K562 (cell line): Measurements from ENCODE around the gene GLRA1. TPM values are rescaled to one million over a fixed set of nuclear protein-coding genes. Genes with fewer than 3 reads are reported as not detected.

Source experiments
- ATAC-seq: fragments of 200-7000 bp; cut with Tn5 transposase; 3 replicates; pipeline ENCODE4 v1.9.1; 2020; ENCODE audit warnings: moderate library complexity
- BruUV-seq: library from RNA; stranded (reverse); fragments of 400-500 nt; replicated peaks from 2 replicates; lab custom pipeline; 2021; lab: Mats Ljungman, UMichigan
- CTCF ChIA-PET: fragments of 300-600 bp; formaldehyde crosslinking; extraction: SDS; loops from one replicate; lab custom pipeline; 2021; ENCODE audit warnings: low intra/inter-chr PET ratio; lab: Yijun Ruan, JAX
- POLR2A ChIA-PET: fragments of 300-600, 350-650 bp; sonication (Branson Sonifier 250); formaldehyde crosslinking; extraction: SDS; loops from one replicate; lab custom pipeline; 2021; ENCODE audit warnings: antibody characterized with exemption, inconsistent platforms; lab: Yijun Ruan, JAX
- DNase-seq, 4 experiments: peaks; one replicate each; pipeline versions ENCODE4 v3.0.0 to v3.0.0-alpha.2; 2011 to 2018; ENCODE audit warnings: low spot score in 3 of 4, mixed read lengths in 3 of 4; ENCODE audit errors: extremely low read depth in 1 of 4
- FAIRE-seq: peaks from 2 replicates; lab custom pipeline; 2011; peaks lifted over from hg19 to GRCh38; lab: Jason Lieb, UNC
- H2AFZ ChIP-seq: 2 replicates; pipeline ENCODE4 v1.6.0; 2011; ENCODE audit warnings: low read depth, low read length, control low read depth, inconsistent platforms
- H3K27ac ChIP-seq: fragments of 200-600 bp; 3 replicates; pipeline ENCODE4 v1.8.0; 2011; ENCODE audit warnings: low read depth, mild to moderate bottlenecking, control low read depth, inconsistent platforms, low read length, moderate library complexity, mixed read lengths; ENCODE audit errors: extremely low read depth
- H3K27me3 ChIP-seq, 2 experiments: fragments of 300-600 bp in 1 of 2; 2 replicates in 1 of 2; 3 replicates in 1 of 2; pipeline versions ENCODE4 v1.6.0 to v1.8.0; 2011; ENCODE audit warnings: inconsistent platforms in 2 of 2, low read length in 2 of 2, mild to moderate bottlenecking in 1 of 2, mixed read lengths in 1 of 2, moderate library complexity in 1 of 2; ENCODE audit not compliant: control insufficient read depth in 2 of 2, insufficient read depth in 2 of 2
- H3K36me3 ChIP-seq: fragments of 300-600 bp; 3 replicates; pipeline ENCODE4 v1.8.0; 2011; ENCODE audit warnings: mild to moderate bottlenecking, low read length, inconsistent platforms; ENCODE audit not compliant: control insufficient read depth, insufficient read depth
- H3K4me1 ChIP-seq, 2 experiments: fragments of 200-600 bp in 1 of 2; replicated peaks in 1 of 2; 2 replicates in 1 of 2; 3 replicates in 1 of 2; pipeline versions ENCODE4 v1.5.1 to v1.8.0; 2011; ENCODE audit warnings: inconsistent platforms in 2 of 2, low read length in 2 of 2, mild to moderate bottlenecking in 1 of 2, mixed read lengths in 1 of 2, moderate library complexity in 1 of 2; ENCODE audit not compliant: control insufficient read depth in 2 of 2, insufficient read depth in 2 of 2
- H3K4me2 ChIP-seq: 2 replicates; pipeline ENCODE4 v1.6.1; 2011; ENCODE audit warnings: low read length, control low read depth, inconsistent platforms, mixed read lengths; ENCODE audit not compliant: insufficient read depth
- H3K4me3 ChIP-seq: fragments of 200-600 bp; sonication (generic), shearing (Covaris generic); 2 replicates; pipeline ENCODE4 v1.5.1; 2016; ENCODE audit warnings: control low read depth, inconsistent platforms
- H3K79me2 ChIP-seq: fragments of 200-600 bp; 3 replicates; pipeline ENCODE4 v1.8.0; 2011; ENCODE audit warnings: low read length, inconsistent platforms; ENCODE audit not compliant: control insufficient read depth, insufficient read depth
- H3K9ac ChIP-seq, 2 experiments: 2 replicates each; pipeline versions ENCODE4 v1.6.0 to v1.6.1; 2011; ENCODE audit warnings: low read depth in 2 of 2, low read length in 2 of 2, control low read depth in 1 of 2, inconsistent platforms in 1 of 2, mild to moderate bottlenecking in 1 of 2, mixed read lengths in 1 of 2; ENCODE audit not compliant: insufficient read depth in 1 of 2
- H3K9me1 ChIP-seq: one replicate; pipeline ENCODE4 v1.6.0; 2011; ENCODE audit warnings: inconsistent platforms, mild to moderate bottlenecking, low read length, moderate library complexity; ENCODE audit not compliant: control insufficient read depth, insufficient read depth
- H3K9me3 ChIP-seq: replicated peaks from 2 replicates; pipeline ENCODE4 v1.5.1; 2011; ENCODE audit warnings: low read depth, low read length, inconsistent platforms; ENCODE audit not compliant: control insufficient read depth, insufficient read depth
- H4K20me1 ChIP-seq: replicated peaks from 2 replicates; pipeline ENCODE4 v1.6.1; 2011; ENCODE audit warnings: low read length, inconsistent platforms, mixed read lengths; ENCODE audit not compliant: control insufficient read depth, insufficient read depth
- C11orf30 ChIP-seq: fragments of 450-650 bp; IDR thresholded peaks from 2 replicates; pipeline ENCODE4 v1.6.1; 2016; ENCODE audit warnings: low read depth, mild to moderate bottlenecking
- CEBPB ChIP-seq: fragments of 450-650 bp; IDR thresholded peaks from 2 replicates; pipeline ENCODE4 v1.6.1; 2016; ENCODE audit warnings: missing genetic modification characterization, missing compliant biosample characterization
- CSDE1 ChIP-seq, 2 experiments: fragments of 450-650 bp; IDR thresholded peaks; 2 replicates each; pipeline ENCODE4 v1.6.1; 2016; ENCODE audit warnings: mild to moderate bottlenecking in 1 of 2
- CTBP1 ChIP-seq: fragments of 450-650 bp; IDR thresholded peaks from 2 replicates; pipeline ENCODE4 v1.6.1; 2016; ENCODE audit warnings: borderline replicate concordance
- FOXJ2 ChIP-seq: fragments of 200-800 bp; sonication (Bioruptor generic); IDR thresholded peaks from 2 replicates; pipeline ENCODE4 v1.6.1; 2016; ENCODE audit warnings: missing genetic modification characterization, missing compliant biosample characterization
- NFE2L1 ChIP-seq: fragments of 450-650 bp; IDR thresholded peaks from 2 replicates; pipeline ENCODE4 v1.6.1; 2016; ENCODE audit warnings: missing genetic modification characterization, low read depth, mild to moderate bottlenecking, missing compliant biosample characterization, moderate library complexity, borderline replicate concordance
- NFIC ChIP-seq: fragments of 450-650 bp; IDR thresholded peaks from 2 replicates; pipeline ENCODE4 v1.6.1; 2017; ENCODE audit warnings: mild to moderate bottlenecking, inconsistent platforms
- RUNX1 ChIP-seq: sonication (generic); IDR thresholded peaks from 2 replicates; pipeline ENCODE4 v1.6.1; 2016; ENCODE audit warnings: antibody characterized with exemption, low read depth
- SAFB2 ChIP-seq: fragments of 200-400 bp; formaldehyde crosslinking; IDR thresholded peaks from 2 replicates; pipeline ENCODE4 v1.6.1; 2018; ENCODE audit warnings: borderline replicate concordance, low read length, low read depth, moderate library complexity; ENCODE audit not compliant: severe bottlenecking
- SMC3 ChIP-seq: conservative IDR thresholded peaks from 2 replicates; pipeline ENCODE4 v1.6.1; 2011; ENCODE audit warnings: low read depth, low read length, improper control_type of control experiment; ENCODE audit not compliant: insufficient read depth
- SRF ChIP-seq, 2 experiments: fragments of 250-450, 450-650 bp in 1 of 2; sonication (Bioruptor Pico) in 1 of 2; sonication (generic) in 1 of 2; formaldehyde crosslinking; IDR thresholded peaks; 2 replicates each; pipeline versions ENCODE4 v1.5.0 to v1.5.1; 2020 to 2022; ENCODE audit warnings: mild to moderate bottlenecking in 1 of 2, missing genetic modification reagents in 1 of 2
- STAT5A ChIP-seq: IDR thresholded peaks from 2 replicates; pipeline ENCODE4 v1.6.1; 2012; ENCODE audit warnings: low read length, inconsistent platforms, borderline replicate concordance
- TBP ChIP-seq: optimal IDR thresholded peaks from 2 replicates; pipeline ENCODE3; 2011; ENCODE audit warnings: low read depth, low read length, improper control_type of control experiment
- TEAD4 ChIP-seq, 2 experiments: sonication (generic) in 1 of 2; formaldehyde crosslinking in 1 of 2; IDR thresholded peaks; 2 replicates each; pipeline versions ENCODE4 v1.6.1 to v1.8.0; 2012 to 2022; ENCODE audit warnings: borderline replicate concordance in 1 of 2, inconsistent platforms in 1 of 2, low read length in 1 of 2, mild to moderate bottlenecking in 1 of 2, missing genetic modification reagents in 1 of 2
- TRIM28 ChIP-seq: fragments of 450-650 bp; IDR thresholded peaks from 2 replicates; pipeline ENCODE4 v1.6.1; 2017
- ZBTB34 ChIP-seq: fragments of 250-450 bp; sonication (Bioruptor Pico); IDR thresholded peaks from 2 replicates; pipeline ENCODE4 v1.8.0; 2021; ENCODE audit warnings: mild to moderate bottlenecking, moderate library complexity
- ZBTB7A ChIP-seq: IDR thresholded peaks from 2 replicates; pipeline ENCODE4 v1.6.1; 2011; ENCODE audit warnings: low read depth, mild to moderate bottlenecking, low read length, moderate library complexity, borderline replicate concordance; ENCODE audit not compliant: control insufficient read depth
- ZNF316 ChIP-seq: fragments of 450-650 bp; IDR thresholded peaks from 2 replicates; pipeline ENCODE4 v1.6.1; 2016
- WGBS: fragments of 100-300 bp; shearing (Covaris generic); methylation state at CpG from one replicate; pipeline ENCODE4 v1.1.6; 2016; ENCODE audit warnings: low coverage, mixed read lengths; ENCODE audit not compliant: insufficient coverage; ENCODE audit errors: missing lambda C conversion rate; 5-methylcytosine and 5-hydroxymethylcytosine counted together
- in situ Hi-C: fragments of 300-500 bp; cut with MboI; formaldehyde crosslinking; loops from 4 replicates; pipeline ENCODE4 v1.15.0; 2018; ENCODE audit warnings: inconsistent platforms, mixed read lengths
- intact Hi-C: fragments of 100-400 bp; cut with micrococcal nuclease; formaldehyde crosslinking; loops from 2 replicates; pipeline ENCODE4 v1.14.2; 2022
- polyA plus RNA-seq, 8 experiments: library from polyadenylated mRNA; depleted of rRNA in 4 of 8; stranded (reverse) in 5 of 8; unstranded in 3 of 8; fragments of >200 nt; fragmentation: Nextera tagmentation in 2 of 8; fragmentation: Illumina TruSeq in 1 of 8; extraction: Ambion mirVana in 2 of 8; extraction: Trizol in 1 of 8; gene quantifications; 2 replicates each; pipeline versions ENCODE4 v1.2.1 to v1.2.3, GENCODE V29; 2011 to 2014; ENCODE audit warnings: inconsistent platforms in 1 of 8, missing spikeins in 1 of 8
- total RNA-seq, 7 experiments: library from RNA; depleted of rRNA in 6 of 7; stranded (reverse); fragments of >200 nt in 6 of 7; fragmentation: Illumina TruSeq in 2 of 7; extraction: Trizol in 2 of 7; gene quantifications; 2 replicates each; pipeline versions ENCODE4 v1.2.1 to v1.2.3, GENCODE V29; 2011 to 2021; ENCODE audit warnings: low replicate concordance in 1 of 7

The GLRA1 gene
- total and polyA plus RNA-seq, 9 of the 15 experiments (the other 6 are each of a cell fraction or from before 2014, with no cell fraction given) = not detected

DNA sequence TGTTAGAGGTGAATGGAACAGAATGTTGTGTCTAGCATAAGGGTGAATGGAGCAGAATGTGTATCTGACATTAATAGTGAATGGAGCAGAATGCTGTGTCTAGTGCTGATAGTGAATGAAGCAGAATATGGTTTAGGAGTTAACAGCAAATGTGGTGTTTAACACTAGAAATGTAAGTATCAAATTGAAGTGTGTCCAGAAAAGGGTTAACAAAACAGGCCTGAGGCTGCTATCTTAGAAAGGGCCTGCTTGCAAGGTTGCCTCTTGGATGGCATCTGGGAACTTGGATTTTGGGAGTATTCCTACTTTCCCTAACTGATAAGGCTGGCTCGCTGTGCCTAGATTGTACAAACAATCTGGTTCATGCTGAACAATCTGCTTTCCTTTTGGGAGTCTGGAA is 76.8 kb downstream of the GLRA1 start:
- CTCF ChIA-PET = no interaction called here
- in situ Hi-C loops = loop anchor here (25.0 kb wide), 1 partner anchor 289 kb away; no protein-coding TSS in a partner anchor
- FAIRE-seq = no peak

DNA sequence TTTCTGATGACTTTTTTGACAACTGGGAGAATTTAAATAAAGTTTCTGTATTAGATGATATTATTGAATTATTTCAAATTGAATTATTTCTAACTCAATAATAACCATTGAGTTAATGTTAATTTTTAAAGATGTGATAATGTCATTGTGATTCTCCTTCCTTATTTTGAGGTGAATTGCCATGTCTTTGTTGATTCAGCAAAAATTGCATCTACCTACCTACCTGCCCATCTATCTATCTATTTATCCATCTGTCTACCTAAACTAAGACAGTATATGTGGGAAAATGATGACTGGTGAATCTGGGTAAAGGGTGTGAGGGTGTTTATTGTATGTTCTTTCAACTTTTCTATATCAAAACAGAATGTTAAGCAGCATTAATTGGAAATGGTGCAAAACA is 77.9 kb downstream of the GLRA1 start:
- Histone ChIP-seq H3K27ac (no peak overlapping the region), H3K9me1 (no peaks in the 10 kb centered on the region), H3K9me3 (no peaks in the 10 kb centered on the region), H3K36me3 (no peaks in the 10 kb centered on the region), H3K79me2 (no peaks in the 10 kb centered on the region), H3K27me3 (peaks cover 0 to 7% of the 10 kb centered on the region in 2 experiments; a peak in 1 of 5 replicates), H3K4me2 (no peak overlapping the region), H3K9ac (no peak overlapping the region), H4K20me1 (no peaks in the 10 kb centered on the region), H2AFZ (no peak overlapping the region), H3K4me1 (no peaks in the 10 kb centered on the region), H3K4me3 (no peak overlapping the region)
- DNase-seq = no peak
- in situ Hi-C loops (loop anchor here (25.0 kb wide), 1 partner anchor 291 kb away; no protein-coding TSS in a partner anchor), intact Hi-C loops (no loop called here)
- no peak for FAIRE-seq
- no peak for ATAC-seq
- BruUV-seq = no TSS peak
- ChIA-PET CTCF (no interaction called here), POLR2A (no interaction called here)
- TF ChIP-seq SMC3 (no peak), STAT5A (no peak), CSDE1 (IDR thresholded peaks at IDR 0.05) (no peak), CEBPB (tag) (no peak), TEAD4 (IDR thresholded peaks at IDR 0.05; ENCODE audit: low read length) (no peak), TEAD4 (CRISPR knock-in tag; IDR thresholded peaks at IDR 0.05; ENCODE audit: borderline replicate concordance) (no peak), SRF (CRISPR knock-in tag; IDR thresholded peaks at IDR 0.05) (no peak), SAFB2 (no peak), ZBTB34 (CRISPR knock-in tag) (no peak), NFE2L1 (no peak), ZBTB7A (no peak), C11orf30 (peak; percentile 53), CTBP1 (no peak), ZNF316 (peak; percentile 66; the same call in 1 of the 2 replicates), NFIC (no peak)

More for the DNA sequence above, 76.8 kb downstream of the GLRA1 start:
- Histone ChIP-seq H3K9me3 (no peaks in the 10 kb centered on the region), H2AFZ (no peak overlapping the region), H3K4me1 (no peaks in the 10 kb centered on the region), H4K20me1 (no peaks in the 10 kb centered on the region), H3K4me2 (no peak overlapping the region), H3K27ac (no peak overlapping the region), H3K36me3 (no peaks in the 10 kb centered on the region), H3K27me3 (peaks cover 0 to 7% of the 10 kb centered on the region in 2 experiments; a peak in 1 of 5 replicates), H3K4me3 (no peak overlapping the region), H3K9me1 (no peaks in the 10 kb centered on the region), H3K9ac (no peak overlapping the region), H3K79me2 (no peaks in the 10 kb centered on the region)
- no TSS peak for BruUV-seq
- DNase-seq (no peak), ATAC-seq (no peak)
- 0% methylated on average over 1 of the region's 1 CpG for WGBS
- POLR2A ChIA-PET = no interaction called here
- intact Hi-C loops = no loop called here
- TF ChIP-seq TBP (no peak), RUNX1 (no peak), TRIM28 (no peak), FOXJ2 (tag) (no peak)
